ENCODE results near the gene FBXL3. TPM values are rescaled to one million over a fixed set of nuclear protein-coding genes. Genes with fewer than 3 reads are reported as not detected.

FBXL3 gene
- total and polyA plus RNA-seq, 2 of the 13 experiments (the other 11 are each of a cell fraction or from before 2014, with no cell fraction given): 11.5 to 18.5 TPM

- H3K9ac ChIP-seq (ENCODE audit: insufficient read depth, low read depth, low read length): no peak overlapping the region
- no TSS peak for BruUV-seq (replicated peaks)
- ChIA-PET POLR2A (no interaction called here), CTCF (ENCODE audit: low intra/inter-chr PET ratio, low total read pairs) (no interaction called here)
- H3K36me3 ChIP-seq (replicated peaks in 1 of 2; ENCODE audit: control insufficient read depth in 1 of 2, insufficient read depth in 2 of 2, low read length in 2 of 2): no peaks in the 10 kb centered on the region
- intact Hi-C loops (cut with micrococcal nuclease; ENCODE audit: unreplicated experiment): no loop called here
- H3K4me1 ChIP-seq (ENCODE audit: insufficient read depth, low read length): peaks cover 9% of the 10 kb centered on the region
- FAIRE-seq (no peak), ATAC-seq (no peak), DNase-seq (ENCODE audit: low spot score) (no peak)
- H2AFZ ChIP-seq (ENCODE audit: low read length): no peak overlapping the region
- no peak overlapping the region for H3K4me3 ChIP-seq (replicated peaks in 1 of 3; ENCODE audit: insufficient read depth in 1 of 3, low read depth in 2 of 3, low read length in 3 of 3)
- no peaks in the 10 kb centered on the region for H3K79me2 ChIP-seq (ENCODE audit: insufficient read depth, low read length)
- peaks cover 0 to 36% of the 10 kb centered on the region in 2 experiments; a peak in 2 of 5 replicates for H3K27me3 ChIP-seq (ENCODE audit: control insufficient read depth in 1 of 2, insufficient read depth in 2 of 2, low read length in 2 of 2)
- in situ Hi-C loops (cut with HindIII; ENCODE audit: extremely low pct_ligation_motif_present, low pct_unique_long_range_greater_than_20kb): no loop called here
- 15% methylated on average over 4 of the region's 5 CpGs for WGBS (ENCODE audit: low lambda C conversion rate)
- no peak overlapping the region for H3K27ac ChIP-seq (ENCODE audit: extremely low read length, insufficient read depth, low read length)
- no peak overlapping the region for H3K4me2 ChIP-seq (ENCODE audit: low read depth, low read length)
- H3K9me3 ChIP-seq (ENCODE audit: low read length): no peaks in the 10 kb centered on the region
- H4K20me1 ChIP-seq (ENCODE audit: insufficient read depth, low read length): no peaks in the 10 kb centered on the region
- TF ChIP-seq HDAC6 (IDR thresholded peaks at IDR 0.05; ENCODE audit: low read depth, low read length) (no peak), ZNF687 (CRISPR knock-in tag; IDR thresholded peaks at IDR 0.05) (no peak), ZNF580 (CRISPR knock-in tag; IDR thresholded peaks at IDR 0.05; ENCODE audit: borderline replicate concordance, low read depth) (no peak), ZNF766 (CRISPR knock-in tag; IDR thresholded peaks at IDR 0.05; ENCODE audit: borderline replicate concordance) (no peak), ZNF607 (CRISPR knock-in tag; IDR thresholded peaks at IDR 0.05; ENCODE audit: borderline replicate concordance) (no peak), ZNF556 (CRISPR knock-in tag; IDR thresholded peaks at IDR 0.05; ENCODE audit: borderline replicate concordance) (no peak), SKIL (CRISPR knock-in tag; IDR thresholded peaks at IDR 0.05; ENCODE audit: borderline replicate concordance) (no peak), KDM3A (CRISPR knock-in tag; IDR thresholded peaks at IDR 0.05; ENCODE audit: low read depth) (no peak), SIX1 (CRISPR knock-in tag; IDR thresholded peaks at IDR 0.05; ENCODE audit: borderline replicate concordance) (no peak), ZGPAT (CRISPR knock-in tag; IDR thresholded peaks at IDR 0.05) (no peak), ZBTB10 (CRISPR knock-in tag; IDR thresholded peaks at IDR 0.05; ENCODE audit: borderline replicate concordance) (no peak), ZBTB7B (CRISPR knock-in tag; IDR thresholded peaks at IDR 0.05) (no peak), GTF3A (CRISPR knock-in tag; conservative IDR thresholded peaks at IDR 0.05) (no peak), JARID2 (CRISPR knock-in tag; IDR thresholded peaks at IDR 0.05; ENCODE audit: insufficient replicate concordance) (no peak)
Observed at GRCh38 chr13:76976929-76977328, 50.0 kb downstream of the FBXL3 start.

Data from HepG2 (cell line).